HG03432 (cell line): Measurements from ENCODE around the gene SPSB4.

Source experiments
- ATAC-seq: cut with Tn5 transposase; IDR thresholded peaks from one replicate; pipeline ENCODE4 v1.9.1; 2021; ENCODE audit warnings: mild to moderate bottlenecking, moderate library complexity; ENCODE audit not compliant: unreplicated experiment

SPSB4 gene

GRCh38 chr3:141150081-141150830, 99.1 kb downstream of the SPSB4 start:
- no peak for ATAC-seq

DNA sequence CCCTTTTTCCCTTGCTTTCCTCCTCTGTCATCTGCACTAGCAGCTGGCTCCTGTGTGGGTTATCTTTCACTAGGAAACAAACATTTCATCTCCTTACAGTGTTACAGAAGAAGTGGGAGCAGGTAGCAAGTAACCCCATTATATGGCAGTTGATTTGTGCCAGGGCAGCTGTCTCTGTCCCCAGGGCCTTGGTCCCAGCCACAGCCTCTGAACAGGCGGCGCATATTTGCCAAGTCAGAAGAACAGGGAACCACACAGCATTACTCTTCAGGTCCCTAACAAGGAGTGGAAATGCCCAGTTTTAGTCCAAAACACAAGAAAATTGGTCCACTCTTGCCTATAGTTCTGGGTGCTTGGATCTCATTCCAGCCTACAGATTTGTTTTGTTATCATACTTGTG, 99.8 kb downstream of the SPSB4 start:
- ATAC-seq = no peak

- ATAC-seq = no peak
Observed at GRCh38 chr3:141151439-141151838, 100.3 kb downstream of the SPSB4 start.

- no peak for ATAC-seq
Observed at GRCh38 chr3:141152130-141152529, 101.0 kb downstream of the SPSB4 start.

DNA sequence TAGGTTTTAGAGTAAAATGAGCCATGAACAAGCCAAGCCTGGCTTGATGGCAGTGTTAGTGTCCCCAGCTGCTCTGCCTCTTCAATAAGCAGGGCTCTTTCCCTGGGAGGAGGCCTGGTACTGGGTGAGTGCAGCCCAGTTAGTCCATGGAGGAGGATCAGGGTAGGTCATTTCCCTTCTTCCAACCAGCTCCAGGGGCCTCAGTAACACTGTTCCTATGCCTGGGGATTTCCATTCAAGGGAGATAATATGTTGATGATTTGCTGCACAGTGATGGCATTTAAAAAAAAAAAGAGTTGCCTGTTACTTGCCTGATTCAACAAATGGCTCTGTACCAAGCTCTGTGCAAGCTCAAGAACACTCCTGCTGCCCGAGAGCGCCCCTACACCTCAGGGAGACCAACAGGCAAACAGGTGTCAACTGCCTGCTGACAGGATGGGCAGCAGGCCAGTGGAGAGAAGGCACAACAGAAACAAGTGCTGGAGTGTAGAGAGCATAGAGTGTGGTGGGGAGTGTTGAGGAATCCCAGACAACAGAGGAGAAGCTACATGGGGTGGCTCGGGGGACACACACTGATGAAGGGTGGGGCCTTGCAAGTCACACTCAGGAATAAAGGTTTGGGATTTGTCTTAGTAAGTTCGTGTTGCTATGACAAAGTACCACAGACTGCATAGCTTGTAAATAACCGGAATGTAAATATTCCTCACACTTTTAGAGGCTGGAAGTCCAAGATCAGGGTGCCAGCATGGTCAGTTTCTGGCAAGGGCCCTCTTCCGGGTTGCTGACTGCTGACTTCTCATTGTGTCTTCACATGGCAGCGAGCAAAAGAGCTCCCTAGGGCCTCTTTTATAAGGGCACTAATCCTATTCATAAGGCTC, 101.9 kb downstream of the SPSB4 start:
- no peak for ATAC-seq

GRCh38 chr3:141153679-141153966, 102.5 kb downstream of the SPSB4 start:
- no peak for ATAC-seq

- ATAC-seq = no peak
Observed at GRCh38 chr3:141164852-141165251, 113.7 kb downstream of the SPSB4 start.

GRCh38 chr3:141167681-141168080, 116.5 kb downstream of the SPSB4 start:
- ATAC-seq = no peak

DNA sequence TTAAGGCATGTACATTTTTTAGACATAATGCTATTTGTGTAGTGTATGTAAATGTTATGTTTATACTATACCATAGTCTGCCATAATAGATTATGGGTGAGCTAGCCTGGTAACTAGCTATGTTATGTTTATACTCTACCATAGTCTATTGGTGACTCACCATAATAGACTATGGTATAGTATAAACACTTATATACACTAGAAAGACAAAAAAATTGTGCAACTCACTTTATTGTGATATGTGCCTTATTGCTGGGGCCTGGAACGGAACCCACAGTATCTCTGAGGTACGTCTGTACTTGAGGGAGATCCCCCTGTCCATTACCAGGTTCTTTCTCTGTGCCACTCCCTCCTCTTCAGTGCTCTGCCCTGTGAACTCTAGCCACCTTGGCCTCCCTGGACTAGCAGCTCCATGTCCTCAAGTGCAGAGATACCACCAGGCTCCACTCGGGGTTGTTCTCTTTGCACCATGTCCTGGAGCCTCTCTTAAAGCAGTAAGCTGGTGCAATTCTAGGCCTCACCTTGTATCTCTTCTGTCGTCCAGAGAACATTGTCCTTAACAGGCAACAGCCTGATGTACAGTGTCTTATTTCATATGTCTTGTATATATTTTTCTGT, 119.6 kb downstream of the SPSB4 start:
- no peak for ATAC-seq

- ATAC-seq = no peak
Observed at GRCh38 chr3:141174674-141175073, 123.5 kb downstream of the SPSB4 start.

- no peak for ATAC-seq
Observed at GRCh38 chr3:141176775-141177174, 125.6 kb downstream of the SPSB4 start.

DNA sequence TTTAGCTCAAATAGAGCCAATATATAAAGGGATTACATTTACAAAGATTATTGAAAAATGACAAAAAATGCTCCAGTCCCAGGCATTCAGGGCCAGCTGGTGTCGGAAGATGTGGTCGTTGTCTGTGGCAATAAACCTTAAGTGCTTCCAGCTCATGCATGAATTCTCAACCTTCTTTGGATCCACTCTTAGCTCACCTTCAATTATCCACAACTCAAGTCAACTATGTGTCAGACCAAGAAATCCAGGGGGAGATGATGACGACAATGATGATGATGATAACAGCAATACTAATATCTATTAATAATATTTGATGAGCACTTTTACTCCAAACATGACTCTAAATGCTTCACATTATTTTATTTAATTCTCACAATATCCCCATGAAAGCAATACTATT, 126.9 kb downstream of the SPSB4 start:
- ATAC-seq = no peak

- no peak for ATAC-seq
Observed at GRCh38 chr3:141178551-141178950, 127.4 kb downstream of the SPSB4 start.

GRCh38 chr3:141179983-141180382, 128.8 kb downstream of the SPSB4 start:
- no peak for ATAC-seq

DNA sequence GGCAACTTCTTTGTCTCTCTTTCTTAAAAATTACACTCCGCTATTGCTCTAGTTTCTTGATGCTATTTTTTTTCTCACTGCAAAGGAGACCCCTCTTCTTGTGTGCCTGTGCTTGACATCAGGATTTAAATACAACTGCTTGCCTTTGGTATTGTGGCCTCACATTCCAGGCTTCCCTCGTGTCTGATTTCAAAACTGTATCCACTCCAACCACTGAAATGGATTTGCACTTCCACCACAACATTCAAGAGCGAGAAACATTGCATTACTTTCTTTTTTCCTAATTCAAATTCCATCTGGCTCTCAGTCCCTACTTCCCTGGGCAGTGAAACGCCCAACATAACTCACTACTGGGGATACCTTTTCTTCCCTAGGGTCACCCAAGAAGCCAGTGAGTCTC, 130.0 kb downstream of the SPSB4 start:
- ATAC-seq = no peak

- ATAC-seq = no peak
Observed at GRCh38 chr3:141181819-141182218, 130.7 kb downstream of the SPSB4 start.

GRCh38 chr3:141183606-141184005, 132.5 kb downstream of the SPSB4 start:
- ATAC-seq = no peak

DNA sequence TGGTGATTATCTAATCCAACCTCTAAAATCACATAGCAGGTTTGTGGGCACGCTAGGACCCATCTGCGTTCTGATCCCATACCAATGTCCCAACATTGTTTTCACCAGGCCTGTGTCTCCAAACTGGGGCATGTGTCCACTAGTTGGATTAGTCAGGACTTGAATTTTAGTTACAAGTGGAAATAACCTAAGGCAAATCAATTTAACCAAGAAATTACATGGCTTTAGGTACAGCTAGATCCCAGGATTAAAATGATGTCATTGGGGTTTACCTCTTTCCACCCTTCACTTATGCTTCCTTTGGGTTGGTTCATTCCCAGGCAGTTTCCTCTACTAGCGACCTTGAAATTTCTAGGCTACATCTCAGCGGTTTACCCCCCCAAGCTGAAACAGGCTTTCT, 133.3 kb downstream of the SPSB4 start:
- ATAC-seq = no peak

DNA sequence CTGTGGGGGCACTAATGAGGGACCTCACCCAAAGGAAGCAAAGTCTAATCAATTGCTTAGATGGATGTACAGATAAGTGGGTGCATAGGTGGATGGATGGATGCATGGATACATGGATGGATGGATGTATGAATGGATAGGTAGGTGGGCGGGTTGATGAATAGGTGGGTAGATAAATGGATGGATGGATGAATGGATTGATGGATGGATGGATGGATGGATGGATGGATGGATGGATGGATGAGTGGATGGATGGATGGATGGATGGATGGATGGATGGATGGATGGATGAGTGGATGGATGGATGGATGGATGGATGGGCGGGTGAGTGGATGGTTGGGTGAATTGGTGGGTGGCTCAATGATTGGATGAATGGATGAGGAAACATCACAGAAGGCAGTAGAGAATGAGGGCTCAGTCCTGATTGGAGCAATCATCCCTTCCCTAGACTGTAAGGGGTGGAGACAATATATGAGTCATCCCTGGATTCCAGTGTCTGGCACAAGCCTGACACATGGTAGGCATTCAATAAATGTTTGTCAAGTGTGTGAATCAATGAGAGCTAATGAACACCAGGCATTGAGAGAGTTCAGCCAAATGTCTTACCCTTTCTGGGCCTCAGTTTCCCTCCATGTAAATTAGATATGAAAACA, 140.1 kb downstream of the SPSB4 start:
- no peak for ATAC-seq

- ATAC-seq = peak; percentile 100
Observed at GRCh38 chr3:141192345-141192744, 141.2 kb downstream of the SPSB4 start.

DNA sequence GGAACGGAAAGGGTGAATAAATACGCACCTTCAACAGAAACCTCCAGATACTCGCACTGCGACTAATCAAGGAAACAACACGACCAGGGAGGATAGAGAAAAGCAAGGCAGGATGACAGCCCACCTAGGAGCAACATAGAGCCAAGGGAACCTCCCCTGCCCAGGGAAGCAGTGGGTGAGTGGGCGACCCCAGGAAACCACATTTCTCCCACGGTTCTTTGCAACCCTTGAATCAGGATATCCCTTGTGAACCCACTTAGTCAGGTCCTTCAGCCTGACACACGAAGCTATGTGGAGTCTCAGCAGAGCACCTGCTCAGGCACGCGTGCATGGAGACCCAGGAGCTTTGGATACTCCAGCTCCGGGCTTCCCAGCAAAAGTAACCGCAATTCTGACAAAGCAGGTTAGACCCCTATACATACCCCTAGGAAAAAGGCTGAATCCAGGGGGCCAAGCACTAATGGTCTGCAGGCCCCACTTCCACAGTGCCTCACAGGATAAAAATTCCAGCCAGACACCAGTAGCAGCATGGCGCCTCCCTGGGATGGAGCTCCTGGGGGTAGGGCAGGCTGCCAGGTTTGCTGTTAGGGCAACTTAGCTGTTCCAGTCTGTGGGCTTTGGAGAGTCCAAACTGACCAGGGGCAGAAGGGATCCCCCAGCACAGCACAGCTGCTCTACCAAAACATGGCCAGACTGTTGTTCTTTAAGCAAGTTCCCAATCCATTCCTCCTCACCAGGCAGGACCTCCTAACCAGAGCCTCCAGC, 142.1 kb downstream of the SPSB4 start:
- ATAC-seq = no peak
